HG03097 (cell line): ENCODE measurements around the gene SLC15A3.
A peak's percentile ranks its signal among the peaks of the same experiment; 100 is the strongest.
"Not testable (repeated sequence)": the region's sequence is repeated elsewhere in the genome, so short reads cannot be mapped to it uniquely, and the experiment has no call there.

ENCODE experiments used
- ATAC-seq: cut with Tn5 transposase; IDR thresholded peaks from one replicate; pipeline ENCODE4 v1.9.1; 2021; ENCODE audit not compliant: unreplicated experiment, low FRiP score

SLC15A3 gene

GRCh38 chr11:60917267-60917666 is 34.7 kb downstream of the SLC15A3 start:
- no peak for ATAC-seq

GRCh38 chr11:60916669-60917206 is 35.2 kb downstream of the SLC15A3 start:
- ATAC-seq: no peak

- ATAC-seq: peak; percentile 41
These were observed 36.6 kb downstream of the SLC15A3 start for GRCh38 chr11:60915248-60915914.

GRCh38 chr11:60914633-60915247 is 37.2 kb downstream of the SLC15A3 start:
- no peak for ATAC-seq

GRCh38 chr11:60913793-60914632 is 38.0 kb downstream of the SLC15A3 start, which contains the start of gene TMEM109:
TSS of gene TMEM109 (plus strand) at chr11:60914158. CDS start at chr11:60919694, 5,536 bp downstream.
- peak; percentile 31 for ATAC-seq

GRCh38 chr11:60912851-60913528 is 39.0 kb downstream of the SLC15A3 start:
- no peak for ATAC-seq

- no peak for ATAC-seq
These were observed 39.6 kb downstream of the SLC15A3 start for GRCh38 chr11:60912223-60912850.

- ATAC-seq: no peak
These were observed 41.1 kb downstream of the SLC15A3 start for GRCh38 chr11:60910711-60911380.

GRCh38 chr11:60910281-60910687 is 41.7 kb downstream of the SLC15A3 start:
- peak; percentile 29 for ATAC-seq

GRCh38 chr11:60909680-60910280 is 42.2 kb downstream of the SLC15A3 start:
- not testable (repeated sequence) for ATAC-seq

- no peak for ATAC-seq
These were observed 43.2 kb downstream of the SLC15A3 start for GRCh38 chr11:60908803-60909202.

- peak; percentile 69 for ATAC-seq
These were observed 45.6 kb downstream of the SLC15A3 start, which contains the start of gene PRPF19 for GRCh38 chr11:60906132-60906972. TSS of gene PRPF19 (minus strand) at chr11:60906585. CDS start at chr11:60906382, 203 bp downstream.

- ATAC-seq: no peak
These were observed 46.3 kb downstream of the SLC15A3 start for GRCh38 chr11:60905551-60906113.

GRCh38 chr11:60905047-60905446 is 46.9 kb downstream of the SLC15A3 start:
- no peak for ATAC-seq

GRCh38 chr11:60902625-60903024 is 49.4 kb downstream of the SLC15A3 start:
- no peak for ATAC-seq

- no peak for ATAC-seq
These were observed 51.1 kb downstream of the SLC15A3 start for GRCh38 chr11:60900673-60901404.

- ATAC-seq: no peak
These were observed 52.0 kb downstream of the SLC15A3 start for GRCh38 chr11:60899977-60900376.
